ENCODE results near the gene OR10H2.

- TF ChIP-seq, protein P1, sequence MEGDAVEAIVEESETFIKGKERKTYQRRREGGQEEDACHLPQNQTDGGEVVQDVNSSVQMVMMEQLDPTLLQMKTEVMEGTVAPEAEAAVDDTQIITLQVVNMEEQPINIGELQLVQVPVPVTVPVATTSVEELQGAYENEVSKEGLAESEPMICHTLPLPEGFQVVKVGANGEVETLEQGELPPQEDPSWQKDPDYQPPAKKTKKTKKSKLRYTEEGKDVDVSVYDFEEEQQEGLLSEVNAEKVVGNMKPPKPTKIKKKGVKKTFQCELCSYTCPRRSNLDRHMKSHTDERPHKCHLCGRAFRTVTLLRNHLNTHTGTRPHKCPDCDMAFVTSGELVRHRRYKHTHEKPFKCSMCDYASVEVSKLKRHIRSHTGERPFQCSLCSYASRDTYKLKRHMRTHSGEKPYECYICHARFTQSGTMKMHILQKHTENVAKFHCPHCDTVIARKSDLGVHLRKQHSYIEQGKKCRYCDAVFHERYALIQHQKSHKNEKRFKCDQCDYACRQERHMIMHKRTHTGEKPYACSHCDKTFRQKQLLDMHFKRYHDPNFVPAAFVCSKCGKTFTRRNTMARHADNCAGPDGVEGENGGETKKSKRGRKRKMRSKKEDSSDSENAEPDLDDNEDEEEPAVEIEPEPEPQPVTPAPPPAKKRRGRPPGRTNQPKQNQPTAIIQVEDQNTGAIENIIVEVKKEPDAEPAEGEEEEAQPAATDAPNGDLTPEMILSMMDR (IDR thresholded peaks at IDR 0.05; ENCODE audit: borderline replicate concordance, extremely low read depth, low read length, poor library complexity, severe bottlenecking), result no peak
- TF ChIP-seq EZH2 (IDR thresholded peaks at IDR 0.05; ENCODE audit: borderline replicate concordance, low read depth, low read length, severe bottlenecking), result no peak
Measured at GRCh38 chr19:15721268-15721667, 6.6 kb upstream of the OR10H2 start.
